Regular cardiac myocyte (primary cell): ENCODE measurements around the gene LSM5. TPM values are rescaled to one million over a fixed set of nuclear protein-coding genes. Genes with fewer than 3 reads are reported as not detected.

Experiments used
- total RNA-seq: library from RNA; depleted of rRNA; stranded (reverse); fragments of >200 nt; gene quantifications from 2 replicates; pipeline ENCODE4 v1.2.3, GENCODE V29; 2014

The LSM5 gene
- 20.6 and 31.2 TPM in 2 replicates for total RNA-seq

DNA sequence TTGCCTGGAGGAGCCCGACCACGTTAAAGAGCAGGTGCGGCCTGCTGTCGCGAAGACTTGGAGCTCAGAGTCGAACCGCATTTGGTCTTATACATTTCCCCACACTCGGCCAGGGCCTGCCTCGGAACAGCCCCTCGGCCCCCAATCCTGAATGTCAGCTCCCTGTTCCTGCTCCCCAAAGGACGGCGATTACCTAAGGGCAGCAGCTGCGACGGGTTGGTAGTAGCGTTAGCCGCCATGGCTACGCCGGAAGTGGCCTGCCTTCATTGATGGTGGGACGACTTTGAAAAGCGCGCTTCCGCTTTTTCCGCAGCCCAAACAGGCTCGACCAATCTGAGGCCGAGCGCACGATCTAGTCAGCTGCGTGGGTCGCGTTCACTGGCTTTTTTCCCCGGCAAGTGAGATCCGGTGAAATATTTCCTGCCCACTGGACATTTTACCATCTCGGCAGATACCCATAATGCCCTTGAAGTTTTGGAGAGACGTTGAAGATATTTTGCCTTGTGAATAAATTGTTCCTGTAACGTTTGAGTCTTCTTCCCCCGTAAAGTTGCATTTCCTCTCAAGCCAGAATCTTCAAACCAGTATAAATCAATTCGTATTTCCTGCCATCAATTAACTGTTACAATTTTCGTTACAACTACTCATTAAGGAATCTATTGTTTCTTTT lies at the start of gene LSM5:
Gene LSM5 (minus strand): TSS at position 254 of the 670 bp plus-strand sequence. CDS start 15 bp downstream, at position 239.

DNA sequence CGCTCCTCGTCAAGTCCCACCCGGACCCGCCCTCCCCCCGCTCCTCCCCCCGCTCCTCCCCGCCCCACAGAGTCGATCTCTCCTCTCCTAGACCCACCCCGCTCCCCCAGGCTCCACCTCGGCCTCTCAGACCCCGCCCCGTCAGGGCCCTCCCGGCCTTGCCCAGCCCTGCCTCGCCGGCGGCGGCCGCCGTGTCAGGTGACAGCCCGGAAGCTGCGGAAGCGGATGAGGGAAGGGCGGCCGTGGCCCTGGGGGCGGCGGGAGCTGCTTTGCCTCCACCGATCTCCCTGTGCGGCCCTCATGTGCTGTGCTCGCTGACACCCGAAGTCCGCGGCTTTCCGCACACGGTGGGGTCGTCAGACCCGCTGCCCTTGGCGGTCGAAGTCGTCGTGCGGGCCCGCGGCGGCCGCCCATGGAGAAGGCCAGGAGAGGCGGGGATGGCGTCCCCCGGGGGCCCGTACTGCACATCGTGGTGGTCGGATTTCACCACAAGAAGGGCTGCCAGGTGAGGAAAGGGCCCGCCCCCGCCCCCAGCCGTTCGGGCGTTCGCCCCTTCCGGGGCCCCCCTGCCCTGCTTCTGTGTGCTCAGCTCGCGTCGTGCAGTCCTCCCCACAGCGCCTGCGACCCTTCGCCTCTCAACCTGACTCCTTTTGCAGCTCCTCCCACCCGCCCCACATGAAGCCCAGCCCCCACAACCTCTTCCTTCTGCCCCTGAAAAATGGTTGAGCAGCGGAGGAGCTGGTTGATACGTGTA lies 5.3 kb upstream of the LSM5 start, which contains the start of gene AVL9:
Gene AVL9 (plus strand): TSS at position 192 of the 754 bp plus-strand sequence. CDS start 221 bp downstream, at position 413.

Other genes with a start within 250 kb of the LSM5 start
- 38.9 and 58.6 TPM in 2 replicates for gene AVL9, start 5.1 kb upstream of the LSM5 start, total RNA-seq